Upper lobe of left lung (tissue), 6 donors: ENCODE results near the gene SNTG2. TPM values are rescaled to one million over a fixed set of nuclear protein-coding genes. Genes with fewer than 3 reads are reported as not detected.

Experiments used
- ATAC-seq, 2 donors: fragments of 200-7000 bp; cut with Tn5 transposase; one replicate each; pipeline ENCODE4 v1.9.1; 2022; ENCODE audit warnings: mild to moderate bottlenecking in 2 of 2, moderate library complexity in 2 of 2; ENCODE audit not compliant: low FRiP score in 2 of 2
- DNase-seq, 2 donors: peaks; one replicate each; pipeline ENCODE4 v3.0.0-alpha.2; 2019 to 2020
- H3K27ac ChIP-seq, 4 donors: fragments of 200-600 bp; sonication (generic); one replicate each; pipeline ENCODE4 v1.5.1; 2016 to 2019
- H3K27me3 ChIP-seq, 4 donors: fragments of 200-600 bp; sonication (generic); one replicate each; pipeline ENCODE4 v1.5.1; 2017 to 2019
- H3K36me3 ChIP-seq, 4 donors: fragments of 200-600 bp; sonication (generic); one replicate each; pipeline ENCODE4 v1.5.1; 2016 to 2019
- H3K4me1 ChIP-seq, 4 donors: fragments of 200-600 bp; sonication (generic); one replicate each; pipeline ENCODE4 v1.5.1; 2018 to 2019
- H3K4me3 ChIP-seq, 4 donors: fragments of 200-600 bp; sonication (generic); one replicate each; pipeline ENCODE4 v1.5.1; 2017 to 2019; ENCODE audit warnings: mild to moderate bottlenecking in 2 of 4, moderate library complexity in 1 of 4
- H3K9me3 ChIP-seq, 4 donors: fragments of 200-600 bp; sonication (generic); one replicate each; pipeline ENCODE4 v1.5.1; 2018 to 2019
- EP300 ChIP-seq, 4 donors: sonication (generic); formaldehyde crosslinking; IDR thresholded peaks; one replicate each; pipeline ENCODE4 v1.5.1; 2017; ENCODE audit warnings: antibody characterized with exemption in 4 of 4, control low read depth in 2 of 4
- POLR2A ChIP-seq, 4 donors: fragments of 450-650 bp; IDR thresholded peaks; one replicate each; pipeline ENCODE4 v1.5.1; 2016 to 2017; ENCODE audit warnings: antibody characterized with exemption in 4 of 4, mild to moderate bottlenecking in 2 of 4
- POLR2AphosphoS5 ChIP-seq, 2 donors: sonication (generic); formaldehyde crosslinking; IDR thresholded peaks; one replicate each; pipeline ENCODE4 v1.5.1; 2017; ENCODE audit warnings: antibody characterized with exemption in 2 of 2
- WGBS, 2 donors: methylation state at CpG; one replicate each; pipeline ENCODE4 v1.1.5; 2017 to 2018; 5-methylcytosine and 5-hydroxymethylcytosine counted together
- total RNA-seq, 6 donors: library from RNA; depleted of rRNA in 4 of 6; stranded (reverse); fragments of >200 nt in 4 of 6; gene quantifications; one replicate each; pipeline versions ENCODE4 v1.1.0 to v1.2.1, GENCODE V29; 2016 to 2021
- TF ChIP-seq, protein P1 (sequence below), 6 experiments: fragments of 450-650 bp in 4 of 6; fragments of 200-600 bp in 2 of 6; sonication (generic) in 2 of 6; IDR thresholded peaks; one replicate each; pipeline ENCODE4 v1.5.1; 2016 to 2019; ENCODE audit warnings: antibody characterized with exemption in 6 of 6
- donor health status: DM: no; HTN: no; CAD: no; lungs with moderate emphysema.
- donor health status: DM: no; HTN: yes; CAD: no; lungs with severe emphysema.

The SNTG2 gene
- total RNA-seq, 6 donors from 2014 or later = 1.1 to 13.6 (median 3.0) TPM

DNA sequence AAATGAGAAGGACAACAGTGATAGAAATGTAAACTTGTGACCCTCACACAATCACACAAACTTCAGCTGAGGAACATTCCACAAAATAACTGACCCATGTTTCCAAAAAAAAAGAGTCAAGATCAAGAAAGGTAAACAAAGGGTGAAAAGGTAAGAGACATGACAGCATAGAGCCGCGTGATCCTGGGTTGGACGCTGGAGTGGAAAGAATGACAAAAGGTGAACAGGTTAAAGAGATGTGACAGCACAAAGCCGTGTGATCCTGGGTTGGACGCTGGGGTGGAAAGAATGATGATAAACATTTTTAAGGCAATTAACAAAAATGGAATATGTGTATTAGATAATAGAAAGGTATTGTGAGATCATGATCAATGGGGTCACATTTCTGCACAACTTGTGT lies 110.3 kb downstream of the SNTG2 start:
- ATAC-seq = no peak
- Histone ChIP-seq H3K4me3 (no peak overlapping the region), H3K27me3 (no peaks in the 10 kb centered on the region), H3K4me1 (no peaks in the 10 kb centered on the region), H3K9me3 (no peaks in the 10 kb centered on the region), H3K27ac (no peak overlapping the region), H3K36me3 (no peaks in the 10 kb centered on the region)
- no peak for DNase-seq
- WGBS, 2 donors = 44 to 46% methylated on average over 5 of the region's 5 CpGs
- TF ChIP-seq, protein P1, sequence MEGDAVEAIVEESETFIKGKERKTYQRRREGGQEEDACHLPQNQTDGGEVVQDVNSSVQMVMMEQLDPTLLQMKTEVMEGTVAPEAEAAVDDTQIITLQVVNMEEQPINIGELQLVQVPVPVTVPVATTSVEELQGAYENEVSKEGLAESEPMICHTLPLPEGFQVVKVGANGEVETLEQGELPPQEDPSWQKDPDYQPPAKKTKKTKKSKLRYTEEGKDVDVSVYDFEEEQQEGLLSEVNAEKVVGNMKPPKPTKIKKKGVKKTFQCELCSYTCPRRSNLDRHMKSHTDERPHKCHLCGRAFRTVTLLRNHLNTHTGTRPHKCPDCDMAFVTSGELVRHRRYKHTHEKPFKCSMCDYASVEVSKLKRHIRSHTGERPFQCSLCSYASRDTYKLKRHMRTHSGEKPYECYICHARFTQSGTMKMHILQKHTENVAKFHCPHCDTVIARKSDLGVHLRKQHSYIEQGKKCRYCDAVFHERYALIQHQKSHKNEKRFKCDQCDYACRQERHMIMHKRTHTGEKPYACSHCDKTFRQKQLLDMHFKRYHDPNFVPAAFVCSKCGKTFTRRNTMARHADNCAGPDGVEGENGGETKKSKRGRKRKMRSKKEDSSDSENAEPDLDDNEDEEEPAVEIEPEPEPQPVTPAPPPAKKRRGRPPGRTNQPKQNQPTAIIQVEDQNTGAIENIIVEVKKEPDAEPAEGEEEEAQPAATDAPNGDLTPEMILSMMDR (IDR thresholded peaks at IDR 0.05) = no peak

DNA sequence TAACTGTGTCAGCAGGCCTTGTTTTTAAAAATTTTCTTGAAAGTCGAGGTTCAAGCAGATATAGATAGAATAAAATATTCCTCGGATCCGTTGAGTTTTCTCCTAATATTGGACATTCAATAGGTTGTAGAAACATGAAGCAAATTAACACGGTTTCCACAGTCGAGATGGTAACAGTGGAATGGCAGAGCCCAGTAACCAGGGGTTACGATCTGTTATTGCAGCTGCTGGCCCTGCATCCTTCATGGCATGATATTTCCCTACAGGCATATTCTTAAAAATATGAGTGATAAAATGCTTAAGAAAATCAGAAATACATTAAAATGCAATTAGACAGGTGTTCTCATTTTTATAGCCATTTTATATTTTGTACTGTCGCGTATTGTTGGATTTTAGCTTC lies 117.6 kb downstream of the SNTG2 start:
- Histone ChIP-seq H3K36me3 (no peaks in the 10 kb centered on the region), H3K4me1 (no peaks in the 10 kb centered on the region), H3K9me3 (peaks cover 0 to 4% (median 3%) of the 10 kb centered on the region in 4 donors), H3K27me3 (no peaks in the 10 kb centered on the region), H3K27ac (no peak overlapping the region), H3K4me3 (no peak overlapping the region)
- TF ChIP-seq POLR2A (IDR thresholded peaks at IDR 0.05) = no peak
- no peak for TF ChIP-seq EP300 (IDR thresholded peaks at IDR 0.05)
- TF ChIP-seq POLR2AphosphoS5 (IDR thresholded peaks at IDR 0.05) = no peak
- TF ChIP-seq, protein P1 (IDR thresholded peaks at IDR 0.05) = no peak
- ATAC-seq = no peak
- 94% methylated on average over 8 of the region's 8 CpGs for WGBS, 2 donors
- DNase-seq = no peak

DNA sequence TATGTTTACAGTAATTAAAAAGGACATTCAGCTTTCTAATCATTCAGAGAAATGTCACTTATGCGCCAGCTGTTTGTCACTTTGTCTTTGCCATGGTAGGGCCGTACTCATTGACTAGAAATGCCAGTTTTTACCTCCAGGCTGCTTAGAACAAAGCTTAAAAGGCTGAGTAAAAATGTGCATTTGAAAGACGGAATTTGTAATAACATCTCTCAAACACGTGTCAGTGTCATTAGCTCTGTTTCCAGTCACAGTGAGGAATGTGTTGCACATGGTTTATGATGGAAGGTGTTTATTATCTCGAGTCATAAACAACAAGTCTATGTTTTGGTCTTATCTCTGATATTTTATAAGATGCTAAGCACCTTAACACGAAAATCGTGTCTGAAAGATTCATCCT lies 118.2 kb downstream of the SNTG2 start:
- TF ChIP-seq EP300 (IDR thresholded peaks at IDR 0.05) (no peak), POLR2AphosphoS5 (IDR thresholded peaks at IDR 0.05) (no peak), POLR2A (IDR thresholded peaks at IDR 0.05) (no peak)
- TF ChIP-seq, protein P1 (IDR thresholded peaks at IDR 0.05) = no peak
- ATAC-seq (no peak), DNase-seq (no peak)
- H3K4me3 ChIP-seq = no peak overlapping the region
- WGBS, 2 donors = 41 to 66% methylated on average over 7 of the region's 7 CpGs
- H3K27me3 ChIP-seq = no peaks in the 10 kb centered on the region
- H3K36me3 ChIP-seq = no peaks in the 10 kb centered on the region
- H3K27ac ChIP-seq = no peak overlapping the region
- no peaks in the 10 kb centered on the region for H3K4me1 ChIP-seq
- H3K9me3 ChIP-seq = peaks cover 0 to 4% (median 3%) of the 10 kb centered on the region in 4 donors

DNA sequence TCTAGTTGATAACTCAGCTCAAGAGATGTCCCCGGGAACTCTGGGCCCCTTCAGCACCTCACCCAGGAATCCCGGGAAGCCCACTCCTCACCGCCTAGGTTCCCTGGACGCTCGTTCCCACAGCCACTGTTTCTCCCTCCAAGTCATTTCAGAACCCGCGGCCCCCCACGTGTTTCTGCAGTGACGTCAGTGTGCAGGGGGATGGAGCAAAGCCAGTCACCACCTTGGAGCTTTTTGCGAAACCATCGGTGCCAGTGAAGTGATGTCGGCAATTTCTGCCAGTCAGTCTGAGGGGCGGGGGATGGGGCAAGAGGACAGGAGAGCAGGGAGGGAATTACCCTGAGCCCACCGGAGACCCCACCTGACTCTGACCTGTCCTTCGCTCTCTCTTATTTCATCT lies 119.2 kb downstream of the SNTG2 start:
- no peak overlapping the region for H3K27ac ChIP-seq
- TF ChIP-seq EP300 (IDR thresholded peaks at IDR 0.05) (no peak), POLR2A (IDR thresholded peaks at IDR 0.05) (no peak), POLR2AphosphoS5 (IDR thresholded peaks at IDR 0.05) (no peak)
- TF ChIP-seq, protein P1 (IDR thresholded peaks at IDR 0.05) = no peak
- H3K4me3 ChIP-seq = no peak overlapping the region
- ATAC-seq = no peak
- no peaks in the 10 kb centered on the region for H3K4me1 ChIP-seq
- no peaks in the 10 kb centered on the region for H3K36me3 ChIP-seq
- 80 to 82% methylated on average over 15 of the region's 15 CpGs for WGBS, 2 donors
- peaks cover 0 to 4% (median 3%) of the 10 kb centered on the region in 4 donors for H3K9me3 ChIP-seq
- H3K27me3 ChIP-seq = no peaks in the 10 kb centered on the region
- peak in 1 of 2 donors; percentile 10 for DNase-seq

DNA sequence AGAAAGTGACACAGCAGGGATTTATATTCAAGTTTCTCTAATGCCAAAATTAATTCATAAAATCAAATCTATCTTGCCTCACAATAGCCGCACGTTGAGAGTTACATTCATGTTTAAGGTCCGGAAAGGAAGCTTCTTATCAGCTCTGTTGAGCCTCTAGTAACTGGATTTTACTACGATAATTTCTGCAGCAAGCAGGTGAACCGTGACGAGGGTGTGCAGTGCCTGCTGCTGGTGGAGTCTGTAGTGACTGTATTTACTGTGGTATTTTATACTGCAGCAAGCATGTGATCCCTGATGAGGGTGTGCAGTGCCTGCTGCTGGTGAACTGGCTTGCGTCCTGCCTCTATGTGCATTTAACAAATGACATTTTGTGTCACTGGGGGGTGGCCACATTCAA lies 120.0 kb downstream of the SNTG2 start:
- Histone ChIP-seq H3K4me3 (no peak overlapping the region), H3K9me3 (peaks cover 0 to 4% (median 3%) of the 10 kb centered on the region in 4 donors), H3K27ac (no peak overlapping the region), H3K27me3 (no peaks in the 10 kb centered on the region), H3K4me1 (no peaks in the 10 kb centered on the region), H3K36me3 (no peaks in the 10 kb centered on the region)
- 62 to 78% methylated on average over 7 of the region's 7 CpGs for WGBS, 2 donors
- ATAC-seq = no peak
- TF ChIP-seq, protein P1 (IDR thresholded peaks at IDR 0.05) = no peak
- no peak for TF ChIP-seq POLR2A (IDR thresholded peaks at IDR 0.05)
- TF ChIP-seq POLR2AphosphoS5 (IDR thresholded peaks at IDR 0.05) = no peak
- no peak for TF ChIP-seq EP300 (IDR thresholded peaks at IDR 0.05)
- no peak for DNase-seq
